A673 (cell line): ENCODE data around the gene GDE1. TPM values are rescaled to one million over a fixed set of nuclear protein-coding genes. Genes with fewer than 3 reads are reported as not detected.
A peak's percentile ranks its signal among the peaks of the same experiment; 100 is the strongest.

Experiments
- BruUV-seq: library from RNA; stranded (reverse); fragments of 400-500 nt; replicated peaks from 2 replicates; lab custom pipeline; 2021; lab: Mats Ljungman, UMichigan
- CTCF ChIA-PET: fragments of 300-600 bp; sonication (Branson Sonifier 250); formaldehyde crosslinking; loops from one replicate; lab custom pipeline; 2022; ENCODE audit warnings: antibody characterized with exemption; lab: Charles Lee
- POLR2A ChIA-PET: fragments of 300-600 bp; sonication (Branson Sonifier 250); formaldehyde crosslinking; loops from one replicate; lab custom pipeline; 2022; ENCODE audit warnings: antibody characterized with exemption; ENCODE audit not compliant: low non-redundant PET; lab: Charles Lee
- DNase-seq: peaks from one replicate; pipeline ENCODE4 v3.0.0-alpha.2; 2015; ENCODE audit warnings: low spot score
- H3K27ac ChIP-seq: fragments of 200-600 bp; sonication (generic); 2 replicates; pipeline ENCODE4 v1.5.1; 2016; ENCODE audit warnings: mixed run types, low read depth, mild to moderate bottlenecking, mixed read lengths, antibody characterized with exemption, low read length; ENCODE audit not compliant: poor library complexity, severe bottlenecking
- H3K27me3 ChIP-seq: fragments of 200-600 bp; sonication (generic); replicated peaks from 2 replicates; pipeline ENCODE4 v1.6.1; 2017; ENCODE audit warnings: mixed run types, low read depth, mild to moderate bottlenecking, mixed read lengths, antibody characterized with exemption, low read length; ENCODE audit not compliant: insufficient read depth, poor library complexity
- H3K36me3 ChIP-seq: fragments of 200-600 bp; sonication (generic); 2 replicates; pipeline ENCODE4 v1.6.1; 2016; ENCODE audit warnings: mixed run types, mild to moderate bottlenecking, mixed read lengths, antibody characterized with exemption, low read length; ENCODE audit not compliant: insufficient read depth, poor library complexity, severe bottlenecking
- H3K4me1 ChIP-seq: fragments of 200-600 bp; sonication (generic); 2 replicates; pipeline ENCODE4 v1.6.1; 2017; ENCODE audit warnings: mixed run types, mild to moderate bottlenecking, mixed read lengths, antibody characterized with exemption, low read length; ENCODE audit not compliant: insufficient read depth, poor library complexity, severe bottlenecking
- H3K4me3 ChIP-seq: fragments of 200-600 bp; sonication (generic); 2 replicates; pipeline ENCODE4 v1.5.1; 2016; ENCODE audit warnings: low read depth, mixed run types, mild to moderate bottlenecking, mixed read lengths, low read length; ENCODE audit not compliant: poor library complexity, severe bottlenecking
- H3K9me3 ChIP-seq: fragments of 200-600 bp; sonication (generic); 2 replicates; pipeline ENCODE4 v1.6.1; 2016; ENCODE audit warnings: mixed run types, low read depth, mild to moderate bottlenecking, mixed read lengths, antibody characterized with exemption, low read length; ENCODE audit not compliant: poor library complexity, severe bottlenecking
- CTCF ChIP-seq: fragments of 300-800, 200-600 bp; sonication (generic); conservative IDR thresholded peaks from 2 replicates; pipeline ENCODE4 v1.5.1; 2017; ENCODE audit warnings: low read depth, mild to moderate bottlenecking, antibody characterized with exemption, low read length, moderate library complexity, mixed read lengths
- EZH2 ChIP-seq: fragments of 200-600 bp; sonication (generic); IDR thresholded peaks from 2 replicates; pipeline ENCODE4 v1.6.1; 2017; ENCODE audit warnings: borderline replicate concordance, low read depth, mild to moderate bottlenecking, mixed read lengths, antibody characterized with exemption, low read length; ENCODE audit not compliant: poor library complexity, severe bottlenecking
- intact Hi-C: fragments of 100-400 bp; cut with micrococcal nuclease; formaldehyde crosslinking; loops from one replicate; pipeline ENCODE4 v1.10.0; 2022; ENCODE audit not compliant: unreplicated experiment
- total RNA-seq: library from RNA; stranded (reverse); gene quantifications from 2 replicates; pipeline ENCODE4 v1.2.3, GENCODE V29; 2021

GDE1 gene
- total RNA-seq, 1 experiment from 2014 or later: 63.5 TPM

GRCh38 chr16:19555938-19556771 is 34.3 kb upstream of the GDE1 start:
- H3K27ac ChIP-seq: peak overlapping the region; percentile 83
- H3K4me1 ChIP-seq: no peaks in the 10 kb centered on the region
- TSS peak; percentile 71 for BruUV-seq
- H3K4me3 ChIP-seq: peak overlapping the region; percentile 73
- peaks cover 12% of the 10 kb centered on the region for H3K36me3 ChIP-seq
- CTCF ChIA-PET: interaction anchor here (1.1 kb wide), 1 partner anchor 744 kb away, joined by 3 read pairs; no protein-coding TSS in a partner anchor
- TF ChIP-seq EZH2 (no peak), CTCF (0 out of 2 replicates have a peak, but pooled peaks have one; percentile 12)
- POLR2A ChIA-PET: interaction anchor here (0.6 kb wide), 1 partner anchor 1165 kb away, joined by 4 read pairs; no protein-coding TSS in a partner anchor
- no peaks in the 10 kb centered on the region for H3K27me3 ChIP-seq
- H3K9me3 ChIP-seq: no peaks in the 10 kb centered on the region
- peak; percentile 61 for DNase-seq
- intact Hi-C loops: no loop called here

GRCh38 chr16:19555186-19555937 is 33.5 kb upstream of the GDE1 start, which contains the start of gene VPS35L:
VPS35L (plus strand) TSS chr16:19555703; CDS start chr16:19555730, 27 bp downstream.
- peak; percentile 97 for DNase-seq
- Histone ChIP-seq H3K27ac (peak within 1 kb of the TSS; percentile 83), H3K4me3 (peak within 1 kb of the TSS; percentile 73), H3K4me1 (no peaks in the 10 kb centered on the region), H3K36me3 (peaks cover 15% of the 10 kb centered on the region), H3K27me3 (no peaks in the 10 kb centered on the region), H3K9me3 (no peaks in the 10 kb centered on the region)
- CTCF ChIA-PET: interaction anchor here (1.1 to 1.2 kb wide), 3 partner anchors 28 to 745 kb away, joined by 3 to 7 read pairs (median 4); no protein-coding TSS in a partner anchor
- TF ChIP-seq EZH2 (no peak), CTCF (peak; percentile 69)
- BruUV-seq: no TSS peak
- intact Hi-C loops: no loop called here
- POLR2A ChIA-PET: interaction anchor here (0.6 to 0.7 kb wide), 2 partner anchors 18 to 1166 kb away, joined by 3 to 4 read pairs; no protein-coding TSS in a partner anchor

- H3K9me3 ChIP-seq: no peaks in the 10 kb centered on the region
- ChIA-PET POLR2A (no interaction called here), CTCF (no interaction called here)
- H3K27me3 ChIP-seq: no peaks in the 10 kb centered on the region
- BruUV-seq: no TSS peak
- intact Hi-C loops: no loop called here
- DNase-seq: no peak
- TF ChIP-seq CTCF (no peak), EZH2 (no peak)
- no peaks in the 10 kb centered on the region for H3K4me1 ChIP-seq
- no peak overlapping the region for H3K4me3 ChIP-seq
- H3K27ac ChIP-seq: no peak overlapping the region
- H3K36me3 ChIP-seq: peaks cover 38% of the 10 kb centered on the region
These were observed 27.8 kb upstream of the GDE1 start for GRCh38 chr16:19549673-19550072.
